Activated T-cell treated with anti-CD3 and anti-CD28 coated beads, Interleukin-2, amount 50 U/mL, for 72 hours (primary cell): ENCODE measurements around the gene KRIT1. TPM values are rescaled to one million over a fixed set of nuclear protein-coding genes. Genes with fewer than 3 reads are reported as not detected.
A peak's percentile ranks its signal among the peaks of the same experiment; 100 is the strongest.
"Not testable (repeated sequence)": the region's sequence is repeated elsewhere in the genome, so short reads cannot be mapped to it uniquely, and the experiment has no call there.

Experiments
- ATAC-seq, 2 donors: fragments of 150-1000 bp; cut with Tn5 transposase; replicated peaks in 1 of 2; 2 replicates each; pipeline ENCODE4 v1.10.0; 2021; ENCODE audit warnings: moderate library complexity in 2 of 2, mild to moderate bottlenecking in 1 of 2
- DNase-seq, 2 donors: peaks; one replicate each; pipeline ENCODE4 v3.0.0; 2021 to 2022; ENCODE audit warnings: mixed read lengths in 1 of 2
- H3K27ac Mint-ChIP-seq: one replicate; pipeline ENCODE4 v1.8.0; 2022; ENCODE audit warnings: mild to moderate bottlenecking, moderate library complexity, mixed read lengths
- H3K27me3 Mint-ChIP-seq: one replicate; pipeline ENCODE4 v1.8.0; 2022; ENCODE audit warnings: low read depth, mixed read lengths
- H3K36me3 Mint-ChIP-seq, 2 donors: one replicate each; pipeline ENCODE4 v1.8.0; 2022; ENCODE audit warnings: mixed read lengths in 2 of 2, mild to moderate bottlenecking in 1 of 2; ENCODE audit not compliant: insufficient read depth in 2 of 2
- H3K4me1 Mint-ChIP-seq: one replicate; pipeline ENCODE4 v1.8.0; 2022; ENCODE audit warnings: low read depth, mixed read lengths
- H3K4me3 Mint-ChIP-seq, 2 donors: one replicate each; pipeline ENCODE4 v1.8.0; 2022; ENCODE audit warnings: mild to moderate bottlenecking in 2 of 2, mixed read lengths in 2 of 2, moderate library complexity in 2 of 2
- H3K9me3 Mint-ChIP-seq, 2 donors: one replicate each; pipeline ENCODE4 v1.8.0; 2022; ENCODE audit warnings: mixed read lengths in 2 of 2
- total RNA-seq, 2 donors: library from RNA; stranded (reverse); gene quantifications; one replicate each; pipeline ENCODE4 v1.2.3, GENCODE V29; 2022

The KRIT1 gene
- total RNA-seq, 2 donors from 2014 or later: 35.4 to 44.8 TPM

- H3K36me3 Mint-ChIP-seq: peaks cover 0 to 7% of the 10 kb centered on the region in 2 donors
- H3K4me1 Mint-ChIP-seq: no peaks in the 10 kb centered on the region
- no peak overlapping the region for H3K27ac Mint-ChIP-seq
- no peak overlapping the region for H3K4me3 Mint-ChIP-seq
- no peak for ATAC-seq
- H3K27me3 Mint-ChIP-seq: no peaks in the 10 kb centered on the region
- no peaks in the 10 kb centered on the region for H3K9me3 Mint-ChIP-seq
- DNase-seq: no peak
These were observed 20.9 kb upstream of the KRIT1 start for GRCh38 chr7:92266415-92267241.

DNA sequence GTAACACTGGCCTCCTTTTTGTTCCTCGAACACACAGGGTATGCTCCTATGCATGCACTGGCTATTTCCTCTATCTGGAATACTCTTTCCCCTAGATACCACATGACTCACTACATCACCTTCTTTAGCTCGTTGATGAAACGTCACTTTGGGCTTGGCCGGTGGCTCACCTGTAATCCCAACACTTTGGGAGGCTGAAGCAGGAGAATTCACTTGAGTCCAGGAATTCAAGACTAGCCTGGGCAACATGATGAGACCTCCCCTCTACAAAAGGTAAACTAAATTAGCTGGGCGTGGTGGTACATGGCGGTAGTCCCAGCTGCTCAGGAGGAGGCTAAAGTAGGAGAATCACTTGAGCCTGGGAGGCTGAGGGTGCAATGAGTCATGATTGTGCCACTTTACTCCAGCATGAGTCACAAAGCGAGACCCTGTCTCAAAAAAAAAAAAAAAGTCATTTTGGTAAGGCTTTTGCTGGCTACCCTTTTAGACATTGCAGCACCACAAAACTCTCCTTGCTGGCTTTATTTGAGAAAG is 14.6 kb upstream of the KRIT1 start:
- Mint-ChIP-seq H3K4me3 (no peak overlapping the region), H3K27ac (no peak overlapping the region), H3K36me3 (peaks cover 3 to 6% of the 10 kb centered on the region in 2 donors), H3K27me3 (no peaks in the 10 kb centered on the region), H3K9me3 (no peaks in the 10 kb centered on the region), H3K4me1 (peaks cover 19% of the 10 kb centered on the region)
- peak in 1 of 2 donors; percentile 2 for DNase-seq
- peak in 1 of 2 donors; percentile 24 for ATAC-seq

DNA sequence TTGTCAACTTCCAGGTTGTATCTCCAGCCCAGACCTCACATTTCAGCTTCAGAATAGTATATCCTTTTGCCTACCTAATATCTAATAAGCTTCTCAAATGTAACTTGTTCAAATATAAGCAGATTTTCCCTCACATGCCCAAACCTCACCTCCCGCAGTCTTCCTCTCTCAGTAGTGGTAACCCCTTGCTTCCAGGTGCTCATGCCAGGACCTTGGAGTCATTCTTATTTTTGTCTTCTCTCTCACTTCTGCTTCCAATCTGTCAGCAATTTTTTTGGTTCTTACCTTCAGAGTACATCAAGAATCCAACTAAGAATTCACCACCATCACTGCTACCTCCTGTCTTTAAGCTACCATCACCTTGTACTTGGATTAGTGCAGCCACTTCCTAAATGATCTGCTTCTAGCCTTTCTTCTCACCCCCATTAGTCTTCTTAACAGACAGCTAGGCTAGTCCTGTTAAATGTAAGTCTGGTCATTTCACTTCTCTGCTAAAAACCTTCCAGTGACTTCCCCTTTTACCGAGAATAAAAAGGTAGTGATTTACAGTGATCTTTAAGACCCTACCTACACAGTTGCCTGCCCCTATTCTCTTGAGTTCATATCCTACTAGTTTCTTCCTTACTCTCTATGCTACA is 14.0 kb upstream of the KRIT1 start:
- DNase-seq: no peak
- Mint-ChIP-seq H3K27ac (no peak overlapping the region), H3K9me3 (peaks cover 2 to 4% of the 10 kb centered on the region in 2 donors), H3K4me1 (peaks cover 25% of the 10 kb centered on the region), H3K4me3 (no peak overlapping the region), H3K27me3 (no peaks in the 10 kb centered on the region), H3K36me3 (peaks cover 6 to 10% of the 10 kb centered on the region in 2 donors)
- ATAC-seq: no peak

- ATAC-seq (no peak), DNase-seq (no peak)
- H3K36me3 Mint-ChIP-seq: peaks cover 7 to 10% of the 10 kb centered on the region in 2 donors
- peaks cover 2 to 4% of the 10 kb centered on the region in 2 donors for H3K9me3 Mint-ChIP-seq
- H3K27ac Mint-ChIP-seq: no peak overlapping the region
- no peaks in the 10 kb centered on the region for H3K27me3 Mint-ChIP-seq
- H3K4me3 Mint-ChIP-seq: no peak overlapping the region
- peaks cover 26% of the 10 kb centered on the region for H3K4me1 Mint-ChIP-seq
These were observed 13.3 kb upstream of the KRIT1 start for GRCh38 chr7:92259062-92259461.

DNA sequence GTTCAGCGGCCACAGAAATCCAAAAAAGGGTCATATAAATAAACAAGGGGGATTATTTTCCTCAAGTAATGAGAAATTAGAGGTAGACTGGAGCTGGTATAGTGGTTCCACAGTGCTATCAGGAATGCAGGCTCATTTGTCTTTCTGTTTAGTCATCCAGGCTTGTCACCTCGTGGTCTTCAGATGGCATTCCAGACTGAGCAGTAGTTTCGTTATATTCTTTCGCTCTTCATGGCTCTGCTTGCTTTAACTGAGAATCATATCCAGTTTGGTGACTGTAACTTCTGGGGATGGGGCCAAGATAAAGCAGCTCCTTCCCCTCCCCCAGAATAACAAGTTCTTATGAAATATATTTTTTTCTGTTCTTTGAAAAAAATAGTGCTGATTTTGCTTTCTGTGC is 9.6 kb upstream of the KRIT1 start:
- H3K4me1 Mint-ChIP-seq: peaks cover 31% of the 10 kb centered on the region
- H3K4me3 Mint-ChIP-seq: no peak overlapping the region
- no peaks in the 10 kb centered on the region for H3K27me3 Mint-ChIP-seq
- H3K27ac Mint-ChIP-seq: no peak overlapping the region
- H3K36me3 Mint-ChIP-seq: peaks cover 6 to 10% of the 10 kb centered on the region in 2 donors
- DNase-seq (no peak), ATAC-seq (no peak)
- peaks cover 2 to 4% of the 10 kb centered on the region in 2 donors for H3K9me3 Mint-ChIP-seq

- peaks cover 26% of the 10 kb centered on the region for H3K4me1 Mint-ChIP-seq
- H3K27me3 Mint-ChIP-seq, H3K27ac Mint-ChIP-seq, H3K9me3 Mint-ChIP-seq, DNase-seq, H3K4me3 Mint-ChIP-seq, H3K36me3 Mint-ChIP-seq, ATAC-seq: not testable (repeated sequence)
These were observed 9.1 kb upstream of the KRIT1 start for GRCh38 chr7:92254800-92255199.

- peaks cover 26% of the 10 kb centered on the region for H3K4me1 Mint-ChIP-seq
- H3K4me3 Mint-ChIP-seq: no peak overlapping the region
- no peak for DNase-seq
- H3K36me3 Mint-ChIP-seq: peaks cover 6 to 7% of the 10 kb centered on the region in 2 donors
- no peaks in the 10 kb centered on the region for H3K27me3 Mint-ChIP-seq
- no peak for ATAC-seq
- no peak overlapping the region for H3K27ac Mint-ChIP-seq
- H3K9me3 Mint-ChIP-seq: peaks cover 2 to 4% of the 10 kb centered on the region in 2 donors
These were observed 7.5 kb upstream of the KRIT1 start for GRCh38 chr7:92253251-92253650.

- Mint-ChIP-seq H3K36me3 (peaks cover 6 to 10% of the 10 kb centered on the region in 2 donors), H3K27ac (no peak overlapping the region), H3K4me3 (no peak overlapping the region)
These were observed 5.5 kb upstream of the KRIT1 start for GRCh38 chr7:92251181-92251580.

GRCh38 chr7:92250603-92251002 is 4.9 kb upstream of the KRIT1 start:
- no peaks in the 10 kb centered on the region for H3K27me3 Mint-ChIP-seq
- no peak overlapping the region for H3K4me3 Mint-ChIP-seq
- ATAC-seq: no peak
- no peak for DNase-seq
- peaks cover 2 to 4% of the 10 kb centered on the region in 2 donors for H3K9me3 Mint-ChIP-seq
- no peak overlapping the region for H3K27ac Mint-ChIP-seq
- H3K4me1 Mint-ChIP-seq: peaks cover 36% of the 10 kb centered on the region
- H3K36me3 Mint-ChIP-seq: peaks cover 6 to 11% of the 10 kb centered on the region in 2 donors

More at GRCh38 chr7:92251181-92251580, 5.5 kb upstream of the KRIT1 start:
- DNase-seq: no peak
- no peaks in the 10 kb centered on the region for H3K27me3 Mint-ChIP-seq
- peaks cover 2 to 4% of the 10 kb centered on the region in 2 donors for H3K9me3 Mint-ChIP-seq
- no peak for ATAC-seq
- H3K4me1 Mint-ChIP-seq: peaks cover 38% of the 10 kb centered on the region

GRCh38 chr7:92246360-92247101 is 817 bp upstream of the KRIT1 start:
- peak; percentile 7 to 14 for DNase-seq
- Mint-ChIP-seq H3K4me1 (peaks cover 52% of the 10 kb centered on the region), H3K9me3 (no peaks in the 10 kb centered on the region), H3K27me3 (no peaks in the 10 kb centered on the region), H3K4me3 (peak overlapping the region; percentile 90 to 94), H3K36me3 (peaks cover 4 to 5% of the 10 kb centered on the region in 2 donors), H3K27ac (peak overlapping the region; percentile 82)
- peak; percentile 34 to 36 for ATAC-seq

- Mint-ChIP-seq H3K4me1 (peaks cover 45% of the 10 kb centered on the region), H3K4me3 (peak overlapping the region; percentile 90 to 94), H3K27ac (peak overlapping the region; percentile 95), H3K9me3 (no peaks in the 10 kb centered on the region), H3K36me3 (peaks cover 4 to 5% of the 10 kb centered on the region in 2 donors), H3K27me3 (no peaks in the 10 kb centered on the region)
- DNase-seq (no peak), ATAC-seq (peak; percentile 0 to 2)
These were observed 767 bp downstream of the KRIT1 start for GRCh38 chr7:92244808-92245486.

- Mint-ChIP-seq H3K4me3 (peak overlapping the region in 1 of 2 donors; percentile 50), H3K27ac (no peak overlapping the region), H3K9me3 (no peaks in the 10 kb centered on the region), H3K4me1 (peaks cover 39% of the 10 kb centered on the region), H3K36me3 (peaks cover 4 to 10% of the 10 kb centered on the region in 2 donors), H3K27me3 (no peaks in the 10 kb centered on the region)
- ATAC-seq (no peak), DNase-seq (no peak)
These were observed 2.7 kb downstream of the KRIT1 start for GRCh38 chr7:92242972-92243371.
